ENCODE results near the gene SYTL5.

- TF ChIP-seq CTCF (IDR thresholded peaks at IDR 0.05) (no peak), EP300 (IDR thresholded peaks at IDR 0.05) (no peak)
These were observed 9.3 kb upstream of the SYTL5 start for GRCh38 chrX:37997096-37997495.

Data from esophagus muscularis mucosa (tissue), 3 donors.